Ectodermal cell (in vitro differentiated cells): Measurements from ENCODE around the gene KLK15.

Source experiments
- H3K27ac ChIP-seq: 2 replicates; pipeline ENCODE4 v1.7.0; 2013; ENCODE audit warnings: mild to moderate bottlenecking, low read depth, low read length; ENCODE audit not compliant: insufficient read depth, poor library complexity, severe bottlenecking
- H3K27me3 ChIP-seq: 2 replicates; pipeline ENCODE4 v1.7.0; 2013; ENCODE audit warnings: mild to moderate bottlenecking, low read length; ENCODE audit not compliant: insufficient read depth, control insufficient read depth, poor library complexity, severe bottlenecking
- H3K36me3 ChIP-seq: one replicate; pipeline ENCODE4 v1.7.0; 2013; ENCODE audit warnings: low read length; ENCODE audit not compliant: control insufficient read depth, insufficient read depth
- H3K4me1 ChIP-seq: one replicate; pipeline ENCODE4 v1.7.0; 2013; ENCODE audit warnings: low read length; ENCODE audit not compliant: control insufficient read depth, insufficient read depth
- H3K4me3 ChIP-seq: 2 replicates; pipeline ENCODE4 v1.7.0; 2013; ENCODE audit warnings: low read depth, low read length, control low read depth; ENCODE audit not compliant: insufficient read depth
- H3K9me3 ChIP-seq: 2 replicates; pipeline ENCODE4 v1.7.0; 2013; ENCODE audit warnings: mild to moderate bottlenecking, low read length, moderate library complexity; ENCODE audit not compliant: control insufficient read depth
- WGBS, 2 experiments: methylation state at CpG; one replicate each; pipeline ENCODE4 v1.1.7; 2013; ENCODE audit warnings: missing lambda C conversion rate in 2 of 2; 5-methylcytosine and 5-hydroxymethylcytosine counted together

The KLK15 gene

GRCh38 chr19:50796128-50796633 is 37.2 kb downstream of the KLK15 start:
- Histone ChIP-seq H3K27ac (no peak overlapping the region), H3K9me3 (no peaks in the 10 kb centered on the region), H3K27me3 (no peaks in the 10 kb centered on the region), H3K36me3 (peaks cover 13% of the 10 kb centered on the region), H3K4me3 (no peak overlapping the region), H3K4me1 (peaks cover 10% of the 10 kb centered on the region)
- 89% methylated on average over 9 of the region's 9 CpGs for WGBS, 2 experiments

- no peaks in the 10 kb centered on the region for H3K27me3 ChIP-seq
- no peaks in the 10 kb centered on the region for H3K9me3 ChIP-seq
- 94 to 95% methylated on average over 4 of the region's 4 CpGs for WGBS, 2 experiments
- H3K4me3 ChIP-seq, result no peak overlapping the region
- peaks cover 10% of the 10 kb centered on the region for H3K4me1 ChIP-seq
- peaks cover 13% of the 10 kb centered on the region for H3K36me3 ChIP-seq
- H3K27ac ChIP-seq, result no peak overlapping the region
Measured at GRCh38 chr19:50795664-50796073, 37.7 kb downstream of the KLK15 start.

GRCh38 chr19:50794876-50795663 is 38.3 kb downstream of the KLK15 start:
- peaks cover 10% of the 10 kb centered on the region for H3K4me1 ChIP-seq
- H3K27ac ChIP-seq, result no peak overlapping the region
- H3K27me3 ChIP-seq, result no peaks in the 10 kb centered on the region
- H3K36me3 ChIP-seq, result peaks cover 11% of the 10 kb centered on the region
- 65 to 66% methylated on average over 18 of the region's 18 CpGs for WGBS, 2 experiments
- no peaks in the 10 kb centered on the region for H3K9me3 ChIP-seq
- H3K4me3 ChIP-seq, result no peak overlapping the region

- 45 to 52% methylated on average over 15 to 16 of the region's 16 CpGs for WGBS, 2 experiments
- H3K4me1 ChIP-seq, result peaks cover 10% of the 10 kb centered on the region
- H3K27ac ChIP-seq, result no peak overlapping the region
- no peaks in the 10 kb centered on the region for H3K9me3 ChIP-seq
- H3K36me3 ChIP-seq, result peaks cover 7% of the 10 kb centered on the region
- no peak overlapping the region for H3K4me3 ChIP-seq
- H3K27me3 ChIP-seq, result no peaks in the 10 kb centered on the region
Measured at GRCh38 chr19:50794074-50794875, 39.1 kb downstream of the KLK15 start.

GRCh38 chr19:50793558-50794065 is 39.8 kb downstream of the KLK15 start:
- Histone ChIP-seq H3K27me3 (no peaks in the 10 kb centered on the region), H3K4me1 (peaks cover 10% of the 10 kb centered on the region), H3K27ac (no peak overlapping the region), H3K9me3 (no peaks in the 10 kb centered on the region), H3K4me3 (no peak overlapping the region), H3K36me3 (peaks cover 2% of the 10 kb centered on the region)
- 82 to 88% methylated on average over 11 of the region's 11 CpGs for WGBS, 2 experiments

GRCh38 chr19:50792272-50793250 is 40.8 kb downstream of the KLK15 start:
- H3K27ac ChIP-seq, result no peak overlapping the region
- H3K27me3 ChIP-seq, result no peaks in the 10 kb centered on the region
- no peaks in the 10 kb centered on the region for H3K36me3 ChIP-seq
- no peak overlapping the region for H3K4me3 ChIP-seq
- no peaks in the 10 kb centered on the region for H3K9me3 ChIP-seq
- H3K4me1 ChIP-seq, result peaks cover 10% of the 10 kb centered on the region
- 90 to 91% methylated on average over 13 of the region's 13 CpGs for WGBS, 2 experiments

GRCh38 chr19:50791594-50792271 is 41.6 kb downstream of the KLK15 start:
- WGBS, 2 experiments, result 90 to 91% methylated on average over 47 of the region's 47 CpGs
- Histone ChIP-seq H3K4me1 (peaks cover 10% of the 10 kb centered on the region), H3K27ac (no peak overlapping the region), H3K4me3 (no peak overlapping the region), H3K9me3 (no peaks in the 10 kb centered on the region), H3K36me3 (no peaks in the 10 kb centered on the region), H3K27me3 (no peaks in the 10 kb centered on the region)

- Histone ChIP-seq H3K4me3 (no peak overlapping the region), H3K27me3 (no peaks in the 10 kb centered on the region), H3K27ac (no peak overlapping the region), H3K4me1 (peaks cover 10% of the 10 kb centered on the region), H3K36me3 (no peaks in the 10 kb centered on the region), H3K9me3 (no peaks in the 10 kb centered on the region)
- 90 to 93% methylated on average over 6 of the region's 6 CpGs for WGBS, 2 experiments
Measured at GRCh38 chr19:50790922-50791467, 42.4 kb downstream of the KLK15 start.

- H3K36me3 ChIP-seq, result no peaks in the 10 kb centered on the region
- no peak within 1 kb of the TSS for H3K4me3 ChIP-seq
- no peaks in the 10 kb centered on the region for H3K27me3 ChIP-seq
- no peaks in the 10 kb centered on the region for H3K9me3 ChIP-seq
- H3K4me1 ChIP-seq, result peaks cover 10% of the 10 kb centered on the region
- no peak within 1 kb of the TSS for H3K27ac ChIP-seq
- WGBS, 2 experiments, result 92 to 95% methylated on average over 15 of the region's 15 CpGs
Measured at GRCh38 chr19:50790396-50790795, 43.0 kb downstream of the KLK15 start, which contains the start of gene ACP4. ACP4 (plus strand) TSS chr19:50790415; CDS start chr19:50790415, 0 bp downstream.
